Small intestine (tissue), 7 donors: ENCODE results near the gene FHIT. TPM values are rescaled to one million over a fixed set of nuclear protein-coding genes. Genes with fewer than 3 reads are reported as not detected.
A peak's percentile ranks its signal among the peaks of the same experiment; 100 is the strongest.

Experiments used
- DNase-seq, 2 donors: peaks; one replicate each; pipeline versions ENCODE4 v3.0.0 to v3.0.0-alpha.2; 2013
- FAIRE-seq: peaks from 2 replicates; lab custom pipeline; 2012; peaks lifted over from hg19 to GRCh38; lab: Jason Lieb, UNC
- H3K27ac ChIP-seq, 3 donors: one replicate each; pipeline ENCODE4 v1.5.1; 2013; ENCODE audit warnings: low read length in 2 of 3, mild to moderate bottlenecking in 2 of 3, control low read depth in 1 of 3, inconsistent platforms in 1 of 3, low read depth in 1 of 3, moderate library complexity in 1 of 3
- H3K27me3 ChIP-seq, 3 donors: one replicate each; pipeline ENCODE4 v1.6.1; 2013; ENCODE audit warnings: low read length in 3 of 3, inconsistent platforms in 1 of 3; ENCODE audit not compliant: control insufficient read depth in 3 of 3, insufficient read depth in 3 of 3
- H3K36me3 ChIP-seq, 3 donors: one replicate each; pipeline ENCODE4 v1.6.1; 2013; ENCODE audit warnings: low read length in 3 of 3, inconsistent platforms in 1 of 3, low read depth in 1 of 3, mild to moderate bottlenecking in 1 of 3, moderate library complexity in 1 of 3; ENCODE audit not compliant: control insufficient read depth in 3 of 3, insufficient read depth in 2 of 3
- H3K4me1 ChIP-seq, 3 donors: one replicate each; pipeline ENCODE4 v1.6.1; 2013; ENCODE audit warnings: low read length in 2 of 3, inconsistent platforms in 1 of 3, low read depth in 1 of 3, mild to moderate bottlenecking in 1 of 3, moderate library complexity in 1 of 3; ENCODE audit not compliant: control insufficient read depth in 3 of 3, insufficient read depth in 2 of 3
- H3K4me3 ChIP-seq, 3 donors: one replicate each; pipeline ENCODE4 v1.5.1; 2013; ENCODE audit warnings: low read length in 3 of 3, control low read depth in 1 of 3, inconsistent platforms in 1 of 3, low read depth in 1 of 3, mild to moderate bottlenecking in 1 of 3, moderate library complexity in 1 of 3
- H3K9me3 ChIP-seq, 2 donors: one replicate each; pipeline ENCODE4 v1.6.1; 2013; ENCODE audit warnings: low read depth in 1 of 2, low read length in 1 of 2; ENCODE audit not compliant: control insufficient read depth in 2 of 2, insufficient read depth in 1 of 2
- WGBS, 3 donors: extraction: QIAGEN DNeasy Blood & Tissue Kit; methylation state at CpG; one replicate each; pipeline ENCODE4 v1.1.7; 2013; 5-methylcytosine and 5-hydroxymethylcytosine counted together
- polyA plus RNA-seq, 4 donors: library from polyadenylated mRNA; stranded (reverse) in 3 of 4; unstranded in 1 of 4; fragments of 200-250 nt in 3 of 4; fragments of 120-200 nt in 1 of 4; gene quantifications; one replicate each; pipeline versions ENCODE4 v1.2.1 to v1.2.3, GENCODE V29; 2013
- donor health status: healthy with polysubstance abuse.
- donor health status: control.
- donor health status: control.
- donor health status: Bipolar disorder and iron deficiency.
- donor health status: healthy.

The FHIT gene
- polyA plus RNA-seq, 4 donors: 4.4 to 30.4 (median 7.0) TPM

DNA sequence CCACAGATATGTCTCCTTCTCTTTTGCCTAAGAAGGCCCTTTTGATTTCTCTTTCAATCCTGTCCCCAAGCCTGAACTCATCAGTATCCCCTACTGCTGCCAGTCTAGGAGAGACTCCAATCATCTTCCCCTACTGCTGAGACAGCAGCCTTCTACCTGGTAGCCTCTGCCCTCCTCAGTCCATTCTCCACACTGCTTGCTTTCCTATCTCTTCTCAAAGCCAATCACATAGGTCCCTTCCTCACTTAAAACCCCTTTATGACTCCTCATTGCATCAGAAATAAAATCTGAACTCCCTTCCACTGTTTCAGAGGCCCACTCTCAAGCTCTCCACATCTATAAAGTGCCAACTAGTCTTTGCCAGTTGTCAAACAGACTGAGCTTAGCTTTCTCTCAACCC is 1119.6 kb downstream of the FHIT start:
- H3K4me1 ChIP-seq: no peaks in the 10 kb centered on the region
- no peaks in the 10 kb centered on the region for H3K27me3 ChIP-seq
- FAIRE-seq: no peak
- no peaks in the 10 kb centered on the region for H3K36me3 ChIP-seq
- no peak overlapping the region for H3K27ac ChIP-seq
- H3K9me3 ChIP-seq: no peaks in the 10 kb centered on the region
- H3K4me3 ChIP-seq: no peak overlapping the region
- no peak for DNase-seq

GRCh38 chr3:60126511-60127304 is 1124.5 kb downstream of the FHIT start:
- Histone ChIP-seq H3K27me3 (no peaks in the 10 kb centered on the region), H3K4me3 (no peak overlapping the region), H3K36me3 (no peaks in the 10 kb centered on the region), H3K4me1 (no peaks in the 10 kb centered on the region), H3K27ac (no peak overlapping the region), H3K9me3 (no peaks in the 10 kb centered on the region)
- WGBS, 3 donors: 93 to 94% (median 93%) methylated on average over 6 of the region's 6 CpGs
- no peak for DNase-seq
- no peak for FAIRE-seq

- no peaks in the 10 kb centered on the region for H3K4me1 ChIP-seq
- H3K9me3 ChIP-seq: no peaks in the 10 kb centered on the region
- FAIRE-seq: no peak
- H3K36me3 ChIP-seq: no peaks in the 10 kb centered on the region
- 89 to 92% (median 92%) methylated on average over 3 of the region's 3 CpGs for WGBS, 3 donors
- no peak for DNase-seq
- H3K27ac ChIP-seq: no peak overlapping the region
- H3K4me3 ChIP-seq: no peak overlapping the region
- no peaks in the 10 kb centered on the region for H3K27me3 ChIP-seq
Observed at GRCh38 chr3:60125686-60126085, 1125.6 kb downstream of the FHIT start.

DNA sequence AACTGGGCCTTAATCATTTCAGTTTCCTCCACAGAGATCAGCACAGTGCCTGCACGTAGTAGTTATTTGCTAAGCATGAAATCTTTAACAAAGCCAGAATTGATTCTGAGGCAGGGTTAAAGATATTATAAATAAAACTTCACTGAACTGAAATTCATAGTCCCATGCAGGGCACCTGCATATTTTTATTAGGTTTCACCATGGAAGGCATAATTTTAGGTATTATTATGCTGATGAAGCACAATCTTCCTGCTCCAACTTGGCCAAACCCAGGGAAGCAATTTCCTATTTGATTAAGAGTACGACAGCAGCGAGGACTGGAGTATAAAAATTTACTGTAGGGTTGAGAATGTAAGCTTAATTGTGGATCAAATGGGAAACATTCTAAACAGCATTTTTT is 1131.0 kb downstream of the FHIT start:
- WGBS, 3 donors: 92 to 94% (median 93%) methylated on average over 3 of the region's 3 CpGs
- no peaks in the 10 kb centered on the region for H3K4me1 ChIP-seq
- no peaks in the 10 kb centered on the region for H3K9me3 ChIP-seq
- FAIRE-seq: no peak
- no peaks in the 10 kb centered on the region for H3K36me3 ChIP-seq
- H3K4me3 ChIP-seq: no peak overlapping the region
- H3K27ac ChIP-seq: no peak overlapping the region
- H3K27me3 ChIP-seq: no peaks in the 10 kb centered on the region
- no peak for DNase-seq

GRCh38 chr3:60114191-60114590 is 1137.1 kb downstream of the FHIT start:
- H3K4me1 ChIP-seq: no peaks in the 10 kb centered on the region
- no peak for FAIRE-seq
- 88 to 97% (median 94%) methylated on average over 1 of the region's 1 CpG for WGBS, 3 donors
- H3K9me3 ChIP-seq: no peaks in the 10 kb centered on the region
- no peaks in the 10 kb centered on the region for H3K27me3 ChIP-seq
- H3K36me3 ChIP-seq: no peaks in the 10 kb centered on the region
- no peak overlapping the region for H3K27ac ChIP-seq
- no peak overlapping the region for H3K4me3 ChIP-seq
- no peak for DNase-seq

DNA sequence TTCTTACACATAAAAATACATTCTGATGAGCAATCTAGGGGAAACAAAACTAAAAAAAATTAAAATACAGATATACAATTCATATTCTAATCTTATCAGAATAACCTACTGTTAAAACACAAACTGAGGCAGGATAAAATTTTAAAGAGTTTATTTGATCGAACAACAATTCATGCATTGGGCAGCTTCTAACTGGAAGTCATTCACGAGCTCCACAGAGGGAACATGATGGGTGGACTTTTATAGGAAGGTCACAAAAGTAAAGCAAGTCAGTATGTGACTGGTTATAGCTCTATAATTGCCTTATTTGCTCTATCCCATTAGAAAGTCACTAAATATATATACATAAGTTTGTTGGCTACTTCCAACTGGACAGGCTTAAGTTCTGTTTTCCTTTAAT is 1144.0 kb downstream of the FHIT start:
- H3K36me3 ChIP-seq: no peaks in the 10 kb centered on the region
- WGBS, 3 donors: 88 to 94% (median 90%) methylated on average over 2 of the region's 2 CpGs
- no peaks in the 10 kb centered on the region for H3K9me3 ChIP-seq
- peaks cover 0 to 18% (median 0%) of the 10 kb centered on the region in 3 donors for H3K4me1 ChIP-seq
- no peak for FAIRE-seq
- no peak overlapping the region for H3K27ac ChIP-seq
- no peak overlapping the region for H3K4me3 ChIP-seq
- no peaks in the 10 kb centered on the region for H3K27me3 ChIP-seq
- no peak for DNase-seq

DNA sequence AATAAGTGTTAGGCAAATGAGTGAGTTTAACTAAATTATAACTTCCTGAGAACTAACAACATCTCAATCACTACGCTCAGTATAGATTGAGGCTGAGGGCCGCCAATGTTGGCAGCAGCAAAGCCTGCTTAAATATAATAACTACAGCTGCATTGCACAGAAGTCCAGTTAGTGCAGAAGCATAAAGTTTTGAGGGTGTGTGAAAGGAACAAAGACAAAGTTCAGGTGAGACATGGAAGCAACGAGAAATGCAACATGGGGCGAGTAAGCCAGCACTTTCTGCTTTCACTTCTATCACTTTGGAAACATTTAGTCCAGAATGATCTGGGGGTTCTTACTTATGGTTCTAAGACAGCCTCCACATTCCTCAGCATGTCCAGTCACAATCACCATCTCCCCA is 1149.1 kb downstream of the FHIT start:
- 25 to 67% (median 54%) methylated on average over 4 of the region's 4 CpGs for WGBS, 3 donors
- FAIRE-seq: no peak
- Histone ChIP-seq H3K4me1 (peaks cover 0 to 36% (median 4%) of the 10 kb centered on the region in 3 donors), H3K4me3 (no peak overlapping the region), H3K27ac (peak overlapping the region in 1 of 3 donors; percentile 72), H3K27me3 (no peaks in the 10 kb centered on the region), H3K9me3 (no peaks in the 10 kb centered on the region), H3K36me3 (no peaks in the 10 kb centered on the region)
- peak; percentile 30 to 63 for DNase-seq

GRCh38 chr3:60101621-60102020 is 1149.6 kb downstream of the FHIT start:
- FAIRE-seq (no peak), DNase-seq (peak; percentile 69 to 82)
- Histone ChIP-seq H3K27me3 (no peaks in the 10 kb centered on the region), H3K4me3 (no peak overlapping the region), H3K36me3 (no peaks in the 10 kb centered on the region), H3K27ac (peak overlapping the region in 1 of 3 donors; percentile 72), H3K9me3 (no peaks in the 10 kb centered on the region), H3K4me1 (peaks cover 0 to 36% (median 4%) of the 10 kb centered on the region in 3 donors)
- 15 to 65% (median 41%) methylated on average over 4 of the region's 4 CpGs for WGBS, 3 donors

GRCh38 chr3:60096403-60096802 is 1154.8 kb downstream of the FHIT start:
- no peak for FAIRE-seq
- H3K4me3 ChIP-seq: no peak overlapping the region
- H3K36me3 ChIP-seq: no peaks in the 10 kb centered on the region
- H3K9me3 ChIP-seq: peaks cover 0 to 9% of the 10 kb centered on the region in 2 donors
- peaks cover 0 to 10% (median 6%) of the 10 kb centered on the region in 3 donors for H3K4me1 ChIP-seq
- no peak for DNase-seq
- WGBS, 3 donors: 85 to 98% (median 93%) methylated on average over 5 of the region's 5 CpGs
- H3K27me3 ChIP-seq: no peaks in the 10 kb centered on the region
- no peak overlapping the region for H3K27ac ChIP-seq
